Transverse colon (tissue), 4 donors: ENCODE results near the gene IRF2.

ENCODE experiments used
- CTCF ChIP-seq, 5 experiments: fragments of 200-600 bp in 3 of 5; fragments of 450-650 bp in 2 of 5; sonication (generic) in 3 of 5; IDR thresholded peaks; 1 replicate in 2 of 5; 2 replicates in 3 of 5; pipeline ENCODE4 v1.5.1; 2016 to 2017; ENCODE audit warnings: antibody characterized with exemption in 5 of 5, inconsistent platforms in 3 of 5, mild to moderate bottlenecking in 2 of 5, moderate library complexity in 1 of 5
- EP300 ChIP-seq: sonication (generic); formaldehyde crosslinking; IDR thresholded peaks from one replicate; pipeline ENCODE4 v1.6.1; 2017; ENCODE audit warnings: antibody characterized with exemption, low read depth
- POLR2A ChIP-seq: fragments of 450-650 bp; IDR thresholded peaks from one replicate; pipeline ENCODE4 v1.6.1; 2016; ENCODE audit warnings: antibody characterized with exemption, mild to moderate bottlenecking, moderate library complexity
- POLR2AphosphoS5 ChIP-seq, 3 donors: sonication (generic); formaldehyde crosslinking; IDR thresholded peaks; one replicate each; pipeline ENCODE4 v1.6.1; 2016; ENCODE audit warnings: antibody characterized with exemption in 3 of 3

- TF ChIP-seq CTCF (IDR thresholded peaks at IDR 0.05) (no peak), POLR2A (no peak), POLR2AphosphoS5 (IDR thresholded peaks at IDR 0.05) (no peak), EP300 (no peak)
These were observed 12.5 kb downstream of the IRF2 start for GRCh38 chr4:184461711-184462441.
